GM21576 (cell line): ENCODE results near the gene OR4A16.

ENCODE experiments used
- ATAC-seq: cut with Tn5 transposase; IDR thresholded peaks from one replicate; pipeline ENCODE4 v1.9.1; 2021; ENCODE audit warnings: mild to moderate bottlenecking, moderate library complexity; ENCODE audit not compliant: unreplicated experiment

The OR4A16 gene, protein sequence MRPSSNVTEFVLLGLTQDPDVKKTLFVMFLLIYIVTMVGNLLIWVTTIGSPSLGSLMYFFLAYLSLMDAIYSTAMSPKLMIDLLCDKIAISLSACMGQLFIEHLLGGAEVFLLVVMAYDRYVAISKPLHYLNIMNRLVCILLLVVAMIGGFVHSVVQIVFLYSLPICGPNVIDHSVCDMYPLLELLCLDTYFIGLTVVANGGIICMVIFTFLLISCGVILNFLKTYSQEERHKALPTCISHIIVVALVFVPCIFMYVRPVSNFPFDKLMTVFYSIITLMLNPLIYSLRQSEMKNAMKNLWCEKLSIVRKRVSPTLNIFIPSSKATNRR

DNA sequence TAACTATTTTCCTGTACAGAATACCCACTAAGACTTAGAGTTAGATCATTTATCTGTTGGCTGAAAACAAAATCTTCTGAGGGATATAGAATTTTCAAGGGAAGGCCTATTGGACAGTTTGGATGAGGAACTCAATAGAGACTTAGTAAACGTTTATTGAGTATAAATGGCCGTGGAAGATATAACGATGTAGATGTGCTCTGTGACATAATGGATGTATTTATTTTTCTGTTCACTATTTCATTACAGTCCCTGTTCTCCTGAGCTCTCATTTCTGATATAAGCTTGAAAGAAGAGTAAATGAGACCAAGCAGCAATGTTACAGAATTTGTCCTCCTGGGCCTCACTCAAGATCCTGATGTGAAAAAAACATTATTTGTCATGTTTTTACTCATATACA is at the start of gene OR4A16:
Gene OR4A16, plus strand, starts transcription at position 301 of the 400 bp plus-strand sequence. Its CDS starts 0 bp downstream, at position 301.
- no peak for ATAC-seq

DNA sequence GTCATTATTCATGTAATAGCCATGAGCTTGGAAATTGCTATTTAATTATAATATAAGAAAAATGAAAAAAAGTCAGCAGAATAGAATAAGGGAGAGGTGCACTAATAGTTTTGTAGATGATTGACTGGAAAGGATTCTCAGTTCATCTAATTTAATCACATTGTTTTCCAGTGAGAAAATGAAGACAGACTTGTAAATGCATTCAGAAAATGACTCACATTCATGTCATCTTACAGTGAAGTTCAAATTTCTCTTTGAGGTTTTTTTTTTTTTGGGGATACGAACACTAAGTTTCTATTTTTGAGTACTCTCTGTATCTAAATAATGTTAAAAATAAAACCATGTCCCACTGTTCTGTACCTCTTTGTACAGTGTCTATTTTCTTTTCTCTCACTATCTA is 18.5 kb upstream of the OR4A16 start:
- ATAC-seq: no peak

GRCh38 chr11:55345306-55345705 is 2.3 kb downstream of the OR4A16 start:
- ATAC-seq: no peak

- ATAC-seq: no peak
Observed at GRCh38 chr11:55349032-55349431, 6.0 kb downstream of the OR4A16 start.

DNA sequence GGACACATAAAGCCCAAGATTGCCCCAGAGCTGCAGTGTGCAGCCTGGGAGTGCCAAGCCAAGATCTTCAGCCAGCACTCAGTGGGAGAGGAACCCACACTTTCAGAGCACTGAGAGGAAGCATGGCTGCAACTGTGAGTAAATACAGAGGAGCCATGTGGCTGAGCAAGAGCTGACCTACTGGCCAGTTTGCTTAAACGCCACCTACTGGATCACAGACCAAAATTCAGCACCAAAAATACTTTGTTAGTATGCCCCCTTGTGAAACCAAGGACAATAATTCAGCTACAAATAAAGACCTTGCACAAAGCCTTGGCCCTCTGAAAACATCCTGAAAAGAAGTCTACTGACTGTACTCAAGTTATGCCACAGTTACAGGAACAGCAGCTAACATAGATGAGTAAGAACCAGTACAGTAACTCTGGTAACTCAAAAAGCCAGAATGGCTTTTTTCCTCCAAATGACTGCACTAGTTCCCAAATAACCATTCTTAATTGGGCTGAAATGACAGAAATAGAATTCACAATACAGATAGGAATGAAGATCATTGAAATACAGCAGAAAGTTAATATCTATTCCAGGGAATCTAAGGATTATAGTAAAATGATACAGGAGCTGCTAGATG is 14.7 kb downstream of the OR4A16 start:
- ATAC-seq: no peak

DNA sequence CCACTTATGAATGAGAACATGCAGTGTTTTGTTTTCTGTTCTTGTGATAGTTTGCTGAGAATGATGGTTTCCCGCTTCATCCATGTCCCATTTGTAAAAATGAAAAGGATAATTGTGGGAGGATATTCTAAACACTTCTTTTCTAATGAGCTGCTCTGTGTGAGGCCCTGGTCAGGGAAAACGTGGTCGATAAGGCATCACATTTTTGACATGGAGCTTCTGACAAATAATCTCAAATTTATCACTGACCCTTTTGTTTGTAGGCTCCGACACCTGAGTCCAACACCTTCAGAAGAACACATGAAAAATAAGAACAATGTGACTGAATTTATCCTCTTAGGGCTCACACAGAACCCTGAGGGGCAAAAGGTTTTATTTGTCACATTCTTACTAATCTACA is 24.7 kb downstream of the OR4A16 start, which contains the start of gene OR4A15:
Gene OR4A15, plus strand, starts transcription at position 301 of the 400 bp plus-strand sequence. Its CDS starts 0 bp downstream, at position 301.
- ATAC-seq: no peak
